Fibroblast of skin of scalp (primary cell): ENCODE measurements around the gene PSEN1.

Experiments
- DNase-seq: peaks from one replicate; pipeline ENCODE4 v3.0.0-alpha.2; 2013

The PSEN1 gene

DNA sequence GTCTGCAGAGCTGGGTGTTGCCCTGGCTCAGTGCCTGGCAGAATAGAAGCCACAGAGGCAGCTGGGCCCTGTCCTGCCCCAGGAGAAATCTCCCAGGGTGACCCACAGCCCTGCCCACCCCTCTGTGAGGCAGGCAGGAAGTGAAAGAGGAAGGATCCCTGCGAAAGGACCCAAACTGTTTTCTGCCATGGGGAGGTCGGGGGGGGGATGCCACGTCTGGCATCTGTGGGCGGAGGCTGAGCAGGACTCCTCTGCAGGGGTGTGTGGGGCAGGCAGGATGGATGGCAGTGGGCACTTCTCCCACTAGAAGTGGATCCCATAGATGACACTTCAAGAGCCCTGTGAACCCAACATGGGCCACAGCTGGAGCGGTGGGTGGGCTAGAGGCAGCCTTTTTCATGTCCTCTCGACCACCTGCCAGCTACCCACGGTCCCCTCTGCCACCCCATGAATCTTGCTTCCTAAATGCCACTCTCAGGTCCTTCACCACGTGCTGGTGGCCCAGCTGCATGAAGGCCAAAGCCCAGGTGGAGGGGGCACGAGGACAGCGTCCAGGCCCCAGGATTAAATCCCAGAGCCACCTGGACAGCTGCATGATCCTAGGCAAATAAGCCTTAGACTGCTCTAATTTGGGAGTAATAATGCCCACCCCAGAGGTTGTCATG is 104.6 kb downstream of the PSEN1 start:
- DNase-seq: no peak

DNA sequence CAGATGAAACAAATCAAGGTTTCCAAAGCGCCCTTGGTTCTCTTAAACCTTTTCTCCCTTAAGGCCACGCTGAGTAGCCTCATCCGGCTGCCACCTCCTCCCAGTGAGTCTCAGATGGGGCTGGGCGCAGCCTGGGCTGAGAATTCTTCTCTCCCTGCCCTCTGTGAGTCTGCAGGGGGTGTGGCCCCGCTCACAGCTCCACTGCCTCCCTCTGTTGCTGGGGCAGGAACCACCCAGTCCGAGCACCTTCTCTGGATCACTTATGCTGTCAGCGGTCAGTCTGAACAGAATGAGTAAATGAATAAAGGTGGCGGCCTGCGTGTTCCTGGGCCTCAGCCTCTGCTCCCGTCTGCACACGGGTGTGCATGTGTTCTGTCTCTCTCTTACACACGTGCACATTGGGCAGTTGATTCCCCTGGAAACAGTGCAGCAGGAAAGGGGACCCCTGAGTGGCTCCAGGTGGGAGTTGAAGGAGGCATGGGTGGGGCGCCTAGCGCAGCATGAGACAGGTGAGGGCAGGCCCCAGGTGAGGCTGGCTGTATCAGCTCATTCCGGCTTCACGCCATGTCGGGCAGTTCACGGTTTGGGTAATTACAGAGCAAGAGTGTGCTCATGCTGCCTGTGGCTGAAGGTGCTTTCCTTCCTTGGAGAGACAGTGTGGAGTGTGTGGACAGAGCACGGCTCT is 105.3 kb downstream of the PSEN1 start:
- DNase-seq: no peak

DNA sequence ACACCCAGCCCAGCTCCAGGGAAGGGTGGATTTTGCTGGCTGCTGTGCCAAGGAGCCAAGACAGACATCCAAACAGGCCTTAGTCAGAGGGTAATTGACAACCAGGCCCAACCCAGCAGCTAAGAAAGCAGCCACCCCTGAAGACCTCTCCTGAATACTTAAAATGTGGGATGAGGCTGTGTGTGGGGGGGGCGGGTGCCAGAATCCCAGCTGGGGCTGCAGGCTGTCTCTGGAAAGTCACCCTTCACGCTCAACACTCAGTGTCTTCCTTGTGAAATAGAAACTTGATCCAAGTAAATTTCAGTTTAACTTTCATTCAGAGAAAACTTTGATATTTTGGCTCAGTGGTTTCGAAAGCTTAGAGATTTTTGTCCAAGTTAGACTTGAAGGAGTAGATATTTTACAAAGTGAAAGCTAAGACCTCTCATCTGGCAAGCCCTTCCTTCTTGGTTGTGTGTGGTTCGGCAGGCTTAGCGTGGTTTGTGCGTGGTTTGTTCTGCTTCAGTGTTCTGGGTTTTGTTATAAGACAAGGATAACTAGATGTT is 106.1 kb downstream of the PSEN1 start:
- no peak for DNase-seq

DNA sequence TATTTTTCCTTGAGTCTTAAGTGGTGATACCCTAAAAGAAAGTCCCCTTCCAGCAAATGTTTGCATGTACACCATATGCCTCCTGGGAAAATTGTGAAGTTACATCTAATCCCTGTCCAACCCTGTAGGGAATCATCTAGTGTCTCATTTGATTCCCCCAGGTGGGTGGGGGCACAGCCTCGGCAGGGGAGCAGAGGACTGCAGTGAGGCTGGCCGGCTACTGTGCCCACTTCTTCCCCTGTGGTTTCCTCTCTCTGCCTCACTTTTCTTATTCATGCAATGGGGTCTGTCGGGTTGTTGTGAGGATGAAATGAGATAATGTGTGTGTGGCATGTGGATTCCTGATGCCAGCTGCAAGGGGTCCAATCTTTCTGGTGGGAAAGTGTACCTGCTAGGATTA is 107.0 kb downstream of the PSEN1 start:
- DNase-seq: no peak

DNA sequence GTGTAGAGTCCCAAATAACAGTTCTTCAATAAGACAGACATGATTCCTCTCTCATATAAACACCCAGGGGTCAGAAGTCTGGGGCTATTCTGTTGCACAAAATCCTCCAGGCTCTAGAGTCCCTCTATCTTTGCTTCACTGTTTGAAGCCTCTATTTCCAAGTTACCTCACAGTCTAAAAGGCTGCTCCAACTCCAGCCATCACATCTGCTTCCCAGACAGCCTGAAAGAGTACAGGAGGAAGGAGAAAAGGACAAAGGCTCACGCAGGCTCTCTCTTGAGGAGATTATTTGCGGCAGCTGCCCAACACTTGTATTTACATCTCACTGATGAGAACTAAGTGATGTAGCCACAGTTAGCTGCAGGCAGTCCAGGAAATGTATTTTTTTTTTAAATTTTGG is 107.4 kb downstream of the PSEN1 start:
- DNase-seq: no peak

DNA sequence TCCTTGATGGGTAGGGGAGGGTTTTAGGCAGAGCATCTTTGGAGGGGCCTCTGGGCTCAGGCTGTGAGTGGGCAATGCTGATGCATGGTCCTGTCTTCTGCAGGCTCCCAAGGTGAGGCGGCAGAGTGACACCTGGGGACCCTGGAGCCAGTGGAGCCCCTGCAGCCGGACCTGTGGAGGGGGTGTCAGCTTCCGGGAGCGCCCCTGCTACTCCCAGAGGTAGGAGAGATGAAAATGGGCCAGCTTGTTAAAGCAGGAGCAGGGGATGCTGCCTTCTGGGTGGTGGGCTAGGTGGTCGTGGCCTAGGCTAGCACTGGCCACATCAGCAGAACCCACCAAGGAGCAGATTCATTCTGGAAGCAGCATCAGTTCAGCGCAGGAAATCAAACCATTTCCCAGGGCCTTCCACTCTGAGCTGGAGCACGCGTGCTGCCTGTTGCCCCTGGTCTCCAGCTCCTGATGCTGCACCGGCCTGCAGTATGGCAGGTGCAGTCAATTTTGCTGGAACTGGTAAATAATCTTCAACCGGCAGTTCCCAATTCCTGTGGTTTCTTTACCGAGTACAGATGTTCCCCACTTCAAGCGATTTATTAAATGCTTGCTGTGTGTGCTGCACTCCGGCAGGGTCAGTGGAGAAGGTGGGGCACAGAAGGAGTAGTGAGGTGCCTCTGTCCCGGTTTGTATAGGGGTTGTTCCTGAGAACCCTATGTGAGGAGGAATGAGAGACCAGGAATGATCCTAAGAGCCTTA is 108.4 kb downstream of the PSEN1 start:
- no peak for DNase-seq

DNA sequence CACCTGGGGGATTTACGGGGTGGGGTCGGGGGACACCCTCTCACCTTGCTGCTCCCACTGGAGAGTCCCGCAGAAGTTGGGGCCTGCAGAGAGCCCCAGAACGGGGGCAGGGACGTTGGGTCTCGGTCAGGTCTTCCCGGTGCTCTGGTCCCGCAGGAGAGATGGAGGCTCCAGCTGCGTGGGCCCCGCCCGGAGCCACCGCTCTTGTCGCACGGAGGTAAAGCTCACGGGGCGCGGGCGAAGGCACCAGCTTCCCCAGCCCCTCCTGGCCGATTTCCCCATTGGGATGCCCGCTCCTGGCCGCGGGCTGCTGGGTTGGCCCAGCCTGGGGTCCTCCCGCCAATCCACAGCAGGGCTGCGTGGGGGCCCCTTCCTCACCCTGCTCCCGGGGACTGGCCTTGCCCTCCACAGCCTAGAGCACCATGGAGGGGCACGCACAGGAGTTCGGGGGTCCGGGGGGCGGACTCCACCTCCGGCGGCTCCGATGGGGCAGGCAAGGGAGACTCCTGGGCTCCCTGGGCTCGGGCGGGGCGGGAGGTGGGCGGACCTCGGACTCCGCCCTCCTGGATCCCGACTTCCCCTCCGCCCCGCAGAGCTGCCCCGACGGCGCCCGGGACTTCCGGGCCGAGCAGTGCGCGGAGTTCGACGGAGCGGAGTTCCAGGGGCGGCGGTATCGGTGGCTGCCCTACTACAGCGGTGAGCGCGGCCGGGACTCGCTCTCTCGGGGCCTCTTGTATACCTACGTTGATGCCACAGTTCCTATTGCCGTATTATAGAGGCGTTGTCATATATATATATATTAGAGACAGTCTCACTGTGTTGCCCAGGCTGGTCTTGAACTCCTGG is 109.4 kb downstream of the PSEN1 start:
- DNase-seq: peak; percentile 45

DNA sequence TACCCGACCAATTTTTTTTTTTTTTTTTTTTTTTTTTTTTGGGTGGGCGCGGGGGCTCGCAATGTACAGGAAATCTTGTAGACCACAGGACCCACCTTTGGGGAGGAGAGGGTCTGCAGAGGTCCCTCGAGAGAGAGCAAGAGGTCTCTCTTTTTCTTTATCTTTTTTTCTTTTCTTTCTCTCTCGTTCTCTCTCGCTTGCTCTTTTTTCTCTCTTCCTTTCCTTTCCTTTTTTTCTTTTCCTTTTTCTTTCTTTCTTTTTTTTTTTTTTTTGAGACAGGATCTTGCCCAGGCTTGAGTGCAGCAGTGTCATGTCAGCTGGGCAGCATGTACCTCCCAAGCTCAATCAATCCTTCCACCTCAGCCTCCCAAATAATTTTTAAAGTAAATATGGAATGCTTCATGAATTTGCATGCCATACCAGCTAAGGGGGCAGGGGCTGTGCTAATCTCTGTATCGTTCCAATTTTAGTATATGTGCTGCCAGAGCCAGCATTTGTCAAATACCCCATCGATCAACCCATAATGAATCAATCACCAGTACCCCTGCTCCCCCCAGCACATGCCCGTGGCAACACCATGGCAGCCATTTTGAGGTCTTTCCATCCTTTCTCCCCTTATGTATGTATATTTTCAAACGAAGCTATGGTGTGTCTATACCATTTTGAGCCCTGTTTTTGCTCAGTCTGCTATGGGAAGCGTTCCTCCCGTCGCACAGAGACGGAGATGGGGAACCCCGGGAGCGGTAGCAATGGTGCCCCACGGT is 110.3 kb downstream of the PSEN1 start:
- no peak for DNase-seq

DNA sequence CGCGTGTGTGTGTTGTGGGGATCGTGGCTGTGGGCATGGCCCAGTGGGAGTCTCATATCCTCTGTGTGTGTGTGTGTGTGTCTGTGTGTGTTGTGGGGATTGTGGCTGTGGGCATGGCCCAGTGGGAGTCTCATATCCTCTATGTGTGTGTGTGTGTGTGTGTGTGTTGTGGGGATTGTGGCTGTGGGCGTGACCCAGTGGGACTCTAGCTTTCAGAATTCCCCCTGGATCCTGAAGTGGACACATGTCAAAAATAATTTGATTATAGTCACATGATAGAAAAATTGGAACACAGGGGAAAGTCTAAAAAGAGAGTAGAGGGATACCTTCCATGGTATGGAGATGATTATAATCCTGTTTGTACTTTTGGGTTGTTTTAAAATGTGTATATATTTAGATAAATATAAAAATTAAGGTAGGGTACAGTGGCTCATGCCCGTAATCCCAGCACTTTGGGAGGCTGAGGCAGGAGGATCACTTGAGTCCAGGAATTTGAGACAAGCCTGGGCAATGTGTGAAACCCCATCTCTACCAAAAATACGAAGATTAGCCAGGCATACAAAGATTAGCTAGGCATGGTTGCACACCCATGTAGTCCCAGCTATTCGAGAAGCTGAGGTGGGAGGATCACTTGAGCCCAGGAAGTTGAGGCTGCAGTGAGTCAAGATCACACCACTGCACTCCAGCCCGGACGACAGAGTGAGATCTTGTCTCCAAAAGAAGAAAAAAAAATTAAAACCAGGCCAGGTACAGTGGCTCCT is 112.0 kb downstream of the PSEN1 start:
- no peak for DNase-seq

DNA sequence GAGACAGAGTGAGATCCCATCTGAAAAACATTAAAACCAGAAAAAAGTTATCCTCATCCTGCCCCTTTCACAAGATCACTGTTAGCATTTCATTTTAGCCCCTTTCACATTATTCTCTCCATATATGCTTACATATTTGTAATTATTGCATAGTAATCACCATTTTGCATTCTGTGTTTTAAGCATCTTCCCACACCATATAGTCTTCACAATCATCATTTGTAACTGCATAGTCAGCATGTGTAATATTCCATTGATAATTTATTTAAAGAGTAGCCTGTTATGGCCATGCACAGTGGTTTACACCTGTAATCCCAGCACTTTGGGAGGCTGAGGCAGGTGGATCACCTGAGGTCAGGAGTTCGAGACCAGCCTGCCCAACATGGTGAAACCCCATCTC is 112.8 kb downstream of the PSEN1 start:
- no peak for DNase-seq

DNA sequence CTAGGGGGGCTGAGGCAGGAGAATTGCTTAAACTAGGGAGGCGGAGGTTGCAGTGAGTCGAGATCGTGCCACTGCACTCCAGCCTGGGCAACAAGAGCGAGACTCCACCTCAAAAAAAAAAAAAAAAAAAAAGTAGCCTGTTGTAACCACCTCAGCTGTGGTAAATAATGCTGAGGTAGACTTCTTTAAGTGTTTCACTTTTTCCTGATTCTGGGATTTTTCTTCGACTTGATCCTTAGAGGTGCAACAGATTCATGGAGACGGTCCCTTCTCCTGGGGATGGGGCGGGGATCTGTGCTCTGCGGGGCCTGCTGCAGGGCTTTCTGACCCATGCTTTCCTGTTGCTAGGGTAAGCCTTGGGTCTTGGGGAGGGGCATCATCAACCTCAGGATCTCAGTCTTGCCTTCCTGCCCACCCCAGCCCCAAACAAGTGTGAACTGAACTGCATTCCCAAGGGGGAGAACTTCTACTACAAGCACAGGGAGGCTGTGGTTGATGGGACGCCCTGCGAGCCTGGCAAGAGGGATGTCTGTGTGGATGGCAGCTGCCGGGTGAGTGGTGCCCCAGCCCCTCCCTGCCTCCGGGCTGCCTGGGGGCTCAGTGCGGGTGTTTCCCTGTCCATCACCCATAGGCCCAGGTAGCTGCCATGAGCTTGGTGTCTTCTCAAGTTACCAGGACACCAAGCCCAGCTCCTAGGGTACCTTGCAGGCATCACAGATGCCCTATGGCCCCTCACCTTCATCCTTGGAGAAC is 113.4 kb downstream of the PSEN1 start:
- no peak for DNase-seq

DNA sequence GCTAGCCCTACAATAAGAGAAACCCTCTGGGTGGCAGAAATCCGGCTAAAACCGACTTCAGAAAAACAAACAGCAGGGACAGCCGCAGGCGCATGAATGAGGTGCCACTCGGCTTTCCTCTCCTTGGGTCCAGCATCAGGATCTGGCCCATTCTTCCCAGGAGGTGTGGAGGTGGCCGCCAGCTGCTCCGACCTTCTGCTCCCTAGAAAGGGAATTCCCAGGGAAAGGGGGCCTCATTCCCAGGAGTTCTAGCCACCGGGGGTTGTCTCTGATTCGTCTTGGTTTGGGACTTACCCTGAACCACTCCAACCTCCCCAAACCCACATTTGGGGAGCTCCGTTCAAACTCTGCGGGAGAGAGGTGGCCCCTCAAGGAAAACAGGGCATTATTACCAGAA is 114.0 kb downstream of the PSEN1 start:
- no peak for DNase-seq

DNA sequence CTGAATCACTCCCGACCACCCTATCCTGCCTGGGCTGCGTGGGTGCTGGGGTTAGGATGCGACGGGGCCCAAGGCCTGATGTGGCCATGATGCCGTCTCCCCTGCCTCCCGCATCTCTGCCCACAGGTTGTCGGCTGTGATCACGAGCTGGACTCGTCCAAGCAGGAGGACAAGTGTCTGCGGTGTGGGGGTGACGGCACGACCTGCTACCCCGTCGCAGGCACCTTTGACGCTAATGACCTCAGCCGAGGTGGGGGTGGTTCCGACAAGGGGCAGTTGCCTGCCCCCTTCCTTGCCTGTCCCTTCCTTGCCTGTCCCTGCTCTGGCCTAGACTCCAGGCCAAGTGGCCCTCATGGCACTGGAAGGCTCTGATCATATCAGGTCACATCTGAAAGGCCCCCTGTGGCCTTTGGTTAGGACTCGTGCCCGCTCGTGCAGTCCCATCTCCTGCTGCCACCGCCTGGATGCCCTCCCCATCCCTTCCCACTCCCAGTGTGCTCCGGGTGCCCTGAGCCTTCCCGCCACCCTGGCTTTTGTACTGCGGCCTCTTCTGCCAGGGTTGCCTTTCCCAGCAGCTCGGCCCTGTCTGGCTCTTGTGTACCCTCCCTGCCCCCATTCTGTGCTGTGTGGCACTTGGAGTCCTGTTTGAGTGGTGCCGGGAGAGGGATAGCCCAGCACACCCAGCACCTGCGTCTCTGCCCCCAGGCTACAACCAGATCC is 114.6 kb downstream of the PSEN1 start:
- no peak for DNase-seq

DNA sequence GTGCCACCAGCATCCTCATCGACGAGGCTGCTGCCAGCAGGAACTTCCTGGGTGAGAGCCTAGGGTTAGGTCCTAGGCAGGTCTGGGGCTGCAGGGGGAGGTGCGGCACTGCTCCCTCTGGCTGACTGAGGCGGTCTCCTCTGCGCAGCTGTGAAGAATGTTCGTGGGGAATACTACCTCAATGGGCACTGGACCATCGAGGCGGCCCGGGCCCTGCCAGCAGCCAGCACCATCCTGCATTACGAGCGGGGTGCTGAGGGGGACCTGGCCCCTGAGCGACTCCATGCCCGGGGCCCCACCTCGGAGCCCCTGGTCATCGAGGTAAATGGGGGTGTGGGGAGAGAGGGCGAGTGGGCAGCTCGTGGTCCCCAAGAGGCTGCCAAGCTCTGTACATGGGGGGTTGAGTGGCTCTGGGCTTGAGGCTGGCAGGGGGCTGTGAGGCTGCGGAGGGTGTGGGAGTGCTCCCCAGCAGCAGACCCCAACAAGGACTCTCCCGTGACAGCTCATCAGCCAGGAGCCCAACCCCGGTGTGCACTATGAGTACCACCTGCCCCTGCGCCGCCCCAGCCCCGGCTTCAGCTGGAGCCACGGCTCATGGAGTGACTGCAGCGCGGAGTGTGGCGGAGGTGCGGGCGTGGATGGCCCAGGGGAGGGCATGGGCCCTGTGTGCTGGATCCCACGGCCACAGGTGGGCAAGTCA is 115.4 kb downstream of the PSEN1 start:
- DNase-seq: no peak

DNA sequence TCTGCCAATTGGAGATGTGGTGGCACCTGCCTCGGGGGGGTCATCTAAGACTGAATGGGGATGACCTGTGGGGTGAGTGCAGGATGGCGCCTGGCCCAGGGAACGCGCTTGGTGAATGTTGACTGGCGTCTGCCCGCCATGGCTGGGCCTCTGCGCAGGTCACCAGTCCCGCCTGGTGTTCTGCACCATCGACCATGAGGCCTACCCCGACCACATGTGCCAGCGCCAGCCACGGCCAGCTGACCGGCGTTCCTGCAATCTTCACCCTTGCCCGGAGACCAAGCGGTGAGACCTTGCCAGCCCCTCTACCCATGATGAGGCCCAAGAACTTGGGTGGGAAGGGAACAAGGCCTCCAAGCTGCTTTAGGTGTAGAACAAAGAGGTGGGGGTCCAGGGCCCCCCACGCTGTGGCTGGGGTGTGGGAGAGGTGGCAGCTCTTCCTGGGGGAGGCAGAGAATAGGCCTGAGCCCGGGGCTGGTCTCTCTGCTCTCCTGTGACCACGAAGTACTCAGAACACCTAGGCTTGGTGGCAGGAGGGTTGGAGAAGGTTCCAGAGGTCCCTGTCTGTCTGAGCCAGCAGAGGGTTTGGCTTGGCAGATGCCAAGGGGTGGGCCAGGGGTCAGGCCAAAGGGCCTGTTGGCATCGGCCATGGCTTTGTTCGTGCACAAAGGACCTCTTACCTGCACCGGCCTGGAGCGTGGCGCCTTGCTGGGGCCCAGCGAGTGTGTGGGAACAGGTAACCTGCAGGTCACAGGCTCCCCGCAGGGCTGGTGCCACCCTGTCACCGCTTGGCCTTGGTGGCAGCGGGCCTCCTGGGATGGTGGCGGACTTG is 116.4 kb downstream of the PSEN1 start:
- no peak for DNase-seq

DNA sequence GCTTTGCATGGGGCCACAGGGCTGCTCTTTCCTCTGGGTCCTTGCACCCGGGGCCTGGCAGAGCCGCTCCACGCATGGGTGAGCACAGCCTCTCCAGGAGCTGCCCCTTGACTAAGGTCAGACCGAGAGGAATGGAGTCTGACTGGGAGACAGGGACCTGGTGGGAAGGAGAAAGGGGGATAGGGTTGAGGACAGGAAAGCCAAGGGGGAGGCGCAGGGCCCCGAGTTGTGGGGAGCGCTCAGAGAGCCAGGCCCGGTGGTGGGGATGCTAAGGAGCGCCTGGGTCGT is 117.0 kb downstream of the PSEN1 start:
- no peak for DNase-seq

DNA sequence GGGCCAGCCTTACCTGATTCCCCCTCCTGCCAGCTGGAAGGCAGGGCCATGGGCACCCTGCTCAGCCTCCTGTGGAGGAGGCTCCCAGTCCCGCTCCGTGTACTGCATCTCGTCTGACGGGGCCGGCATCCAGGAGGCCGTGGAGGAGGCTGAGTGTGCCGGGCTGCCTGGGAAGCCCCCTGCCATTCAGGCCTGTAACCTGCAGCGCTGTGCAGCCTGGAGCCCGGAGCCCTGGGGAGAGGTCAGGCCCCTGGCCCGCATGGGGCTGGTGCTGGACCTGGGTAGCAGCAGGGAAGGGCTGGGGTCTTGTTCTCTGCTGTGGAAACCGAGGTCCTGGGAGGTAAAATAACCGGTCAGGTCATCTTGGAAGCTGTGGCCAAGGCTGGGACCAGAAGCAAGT is 117.4 kb downstream of the PSEN1 start:
- no peak for DNase-seq
